IMR-90 (cell line): Measurements from ENCODE around the gene KCNH6. TPM values are rescaled to one million over a fixed set of nuclear protein-coding genes. Genes with fewer than 3 reads are reported as not detected.

Source experiments
- ATAC-seq: fragments of 200-7000 bp; cut with Tn5 transposase; 2 replicates; pipeline ENCODE4 v1.9.1; 2020; ENCODE audit warnings: low read depth, mild to moderate bottlenecking, moderate library complexity
- BruUV-seq: library from RNA; stranded (reverse); fragments of 400-500 nt; replicated peaks from 2 replicates; lab custom pipeline; 2021; lab: Mats Ljungman, UMichigan
- CTCF ChIA-PET: fragments of 300-600 bp; formaldehyde crosslinking; extraction: SDS; loops from one replicate; lab custom pipeline; 2021; ENCODE audit warnings: antibody characterized with exemption; lab: Yijun Ruan, JAX
- POLR2A ChIA-PET: fragments of 300-600 bp; sonication (Branson Sonifier 250); formaldehyde crosslinking; loops from one replicate; lab custom pipeline; 2022; ENCODE audit warnings: antibody characterized with exemption; ENCODE audit not compliant: unreplicated experiment; lab: Charles Lee
- DNase-seq: peaks from one replicate; pipeline ENCODE4 v3.0.0; 2013
- H2AFZ ChIP-seq: replicated peaks from 2 replicates; pipeline ENCODE3; 2013; ENCODE audit warnings: low read length, mild to moderate bottlenecking; ENCODE audit not compliant: poor library complexity
- H2AK5ac ChIP-seq: 2 replicates; pipeline ENCODE4 v1.6.1; 2013; ENCODE audit warnings: low read depth, low read length, inconsistent platforms
- H2AK9ac ChIP-seq: replicated peaks from 2 replicates; pipeline ENCODE3; 2013; ENCODE audit warnings: mild to moderate bottlenecking, low read depth, low read length, moderate library complexity; ENCODE audit not compliant: poor library complexity
- H2BK120ac ChIP-seq: 2 replicates; pipeline ENCODE4 v1.6.1; 2013; ENCODE audit warnings: low read depth, low read length, inconsistent platforms
- H2BK15ac ChIP-seq: 3 replicates; pipeline ENCODE4 v1.6.1; 2013; ENCODE audit warnings: low read depth, low read length, inconsistent platforms
- H2BK20ac ChIP-seq: 2 replicates; pipeline ENCODE4 v1.6.1; 2013; ENCODE audit warnings: low read depth, mild to moderate bottlenecking, inconsistent platforms, low read length, moderate library complexity
- H2BK5ac ChIP-seq: 2 replicates; pipeline ENCODE4 v1.6.1; 2013; ENCODE audit warnings: mild to moderate bottlenecking, low read depth, low read length, inconsistent platforms; ENCODE audit not compliant: poor library complexity, severe bottlenecking
- H3K14ac ChIP-seq: replicated peaks from 2 replicates; pipeline ENCODE4 v1.6.1; 2013; ENCODE audit warnings: low read depth, low read length, inconsistent platforms
- H3K18ac ChIP-seq: 2 replicates; pipeline ENCODE4 v1.6.1; 2013; ENCODE audit warnings: low read depth, low read length, control low read depth
- H3K23ac ChIP-seq: 2 replicates; pipeline ENCODE4 v1.6.1; 2013; ENCODE audit warnings: low read depth, low read length, inconsistent platforms
- H3K27ac ChIP-seq: 2 replicates; pipeline ENCODE4 v1.5.1; 2013; ENCODE audit warnings: mild to moderate bottlenecking, control low read depth, low read length; ENCODE audit not compliant: insufficient read depth
- H3K27me3 ChIP-seq: 2 replicates; pipeline ENCODE4 v1.6.1; 2013; ENCODE audit warnings: low read length; ENCODE audit not compliant: control insufficient read depth, insufficient read depth
- H3K36me3 ChIP-seq: 2 replicates; pipeline ENCODE4 v1.6.1; 2013; ENCODE audit warnings: low read length, mixed read lengths; ENCODE audit not compliant: control insufficient read depth, insufficient read depth
- H3K4ac ChIP-seq: 2 replicates; pipeline ENCODE4 v1.6.1; 2013; ENCODE audit warnings: low read depth, low read length, inconsistent platforms
- H3K4me1 ChIP-seq: 2 replicates; pipeline ENCODE4 v1.6.1; 2013; ENCODE audit warnings: low read length, mixed read lengths; ENCODE audit not compliant: control insufficient read depth, insufficient read depth
- H3K4me2 ChIP-seq: 2 replicates; pipeline ENCODE4 v1.6.1; 2013; ENCODE audit warnings: low read depth, mild to moderate bottlenecking, control low read depth, low read length, moderate library complexity
- H3K4me3 ChIP-seq: 2 replicates; pipeline ENCODE4 v1.5.1; 2013; ENCODE audit warnings: low read depth, mild to moderate bottlenecking, control low read depth, low read length, moderate library complexity; ENCODE audit not compliant: insufficient read depth
- H3K56ac ChIP-seq: 2 replicates; pipeline ENCODE4 v1.6.1; 2013; ENCODE audit warnings: low read length, inconsistent platforms; ENCODE audit not compliant: insufficient read depth; ENCODE audit errors: extremely low read depth
- H3K79me1 ChIP-seq, 2 experiments: 2 replicates each; pipeline ENCODE4 v1.6.1; 2013; ENCODE audit warnings: low read length in 2 of 2, inconsistent platforms in 1 of 2, low read depth in 1 of 2
- H3K9ac ChIP-seq: 2 replicates; pipeline ENCODE4 v1.6.1; 2013; ENCODE audit warnings: low read depth, low read length, control low read depth
- H3K9me1 ChIP-seq: 2 replicates; pipeline ENCODE4 v1.6.1; 2013; ENCODE audit warnings: low read length, inconsistent platforms; ENCODE audit not compliant: insufficient read depth
- H3K9me3 ChIP-seq: 2 replicates; pipeline ENCODE4 v1.6.1; 2013; ENCODE audit warnings: low read length; ENCODE audit not compliant: control insufficient read depth, insufficient read depth
- H4K20me1 ChIP-seq: 2 replicates; pipeline ENCODE4 v1.6.1; 2013; ENCODE audit warnings: low read length, inconsistent platforms; ENCODE audit not compliant: insufficient read depth
- H4K5ac ChIP-seq: 2 replicates; pipeline ENCODE4 v1.6.1; 2013; ENCODE audit warnings: mild to moderate bottlenecking, low read depth, low read length, control low read depth
- H4K8ac ChIP-seq, 2 experiments: 2 replicates each; pipeline ENCODE4 v1.6.1; 2013; ENCODE audit warnings: low read depth in 2 of 2, low read length in 2 of 2, control low read depth in 1 of 2, inconsistent platforms in 1 of 2
- H4K91ac ChIP-seq: 2 replicates; pipeline ENCODE4 v1.6.1; 2013; ENCODE audit warnings: low read depth, low read length, inconsistent platforms; ENCODE audit not compliant: insufficient read depth
- BHLHE40 ChIP-seq: fragments of 150-350 bp; IDR thresholded peaks from 2 replicates; pipeline ENCODE4 v1.6.1; 2016; ENCODE audit warnings: mild to moderate bottlenecking, low read depth, low read length
- CEBPB ChIP-seq: IDR thresholded peaks from 2 replicates; pipeline ENCODE4 v1.6.1; 2012; ENCODE audit warnings: low read depth, low read length, improper control_type of control experiment
- CHD1 ChIP-seq: IDR thresholded peaks from 2 replicates; pipeline ENCODE4 v1.6.1; 2012; ENCODE audit warnings: low read depth, low read length, improper control_type of control experiment
- CTCF ChIP-seq: conservative IDR thresholded peaks from 2 replicates; pipeline ENCODE4 v1.5.1; 2012; ENCODE audit warnings: mild to moderate bottlenecking, low read depth, low read length, improper control_type of control experiment
- ELK1 ChIP-seq: fragments of 150-350 bp; IDR thresholded peaks from 2 replicates; pipeline ENCODE4 v1.6.1; 2016; ENCODE audit warnings: low read depth, mild to moderate bottlenecking, low read length, moderate library complexity, borderline replicate concordance
- FOS ChIP-seq: fragments of 150-350 bp; IDR thresholded peaks from 2 replicates; pipeline ENCODE4 v1.6.1; 2016; ENCODE audit warnings: low read depth, low read length
- MAFK ChIP-seq: IDR thresholded peaks from 2 replicates; pipeline ENCODE4 v1.6.1; 2012; ENCODE audit warnings: low read depth, low read length, improper control_type of control experiment
- MAZ ChIP-seq: IDR thresholded peaks from 2 replicates; pipeline ENCODE4 v1.6.1; 2012; ENCODE audit warnings: low read depth, mild to moderate bottlenecking, low read length, improper control_type of control experiment, moderate library complexity, borderline replicate concordance
- MXI1 ChIP-seq: IDR thresholded peaks from 2 replicates; pipeline ENCODE4 v1.6.1; 2012; ENCODE audit warnings: low read depth, mild to moderate bottlenecking, low read length, moderate library complexity, borderline replicate concordance
- NFE2L2 ChIP-seq: fragments of 150-350 bp; IDR thresholded peaks from 2 replicates; pipeline ENCODE4 v1.6.1; 2016; ENCODE audit warnings: low read depth, mild to moderate bottlenecking, low read length
- POLR2A ChIP-seq: IDR thresholded peaks from 2 replicates; pipeline ENCODE4 v1.6.1; 2012; ENCODE audit warnings: mild to moderate bottlenecking, low read depth, low read length
- RAD21 ChIP-seq: IDR thresholded peaks from 2 replicates; pipeline ENCODE4 v1.6.1; 2012; ENCODE audit warnings: low read length, improper control_type of control experiment
- RCOR1 ChIP-seq: IDR thresholded peaks from 2 replicates; pipeline ENCODE4 v1.6.1; 2012; ENCODE audit warnings: mild to moderate bottlenecking, low read length, improper control_type of control experiment; ENCODE audit not compliant: insufficient replicate concordance
- RFX5 ChIP-seq: IDR thresholded peaks from 2 replicates; pipeline ENCODE4 v1.8.0; 2012; ENCODE audit warnings: low read depth, mild to moderate bottlenecking, low read length, moderate library complexity
- SMC3 ChIP-seq: fragments of 150-350 bp; IDR thresholded peaks from 2 replicates; pipeline ENCODE4 v1.6.1; 2016; ENCODE audit warnings: low read depth, mild to moderate bottlenecking, antibody characterized with exemption, low read length, moderate library complexity
- USF2 ChIP-seq: fragments of 150-350 bp; IDR thresholded peaks from 2 replicates; pipeline ENCODE4 v1.6.1; 2017; ENCODE audit warnings: mild to moderate bottlenecking, antibody characterized with exemption, low read length, low read depth
- WGBS, 2 experiments: methylation state at CpG; one replicate each; pipeline versions ENCODE4 v1.1.5 to v1.1.7; 2013; ENCODE audit warnings: missing lambda C conversion rate in 2 of 2; ENCODE audit not compliant: insufficient read length in 1 of 2; ENCODE audit errors: extremely low coverage in 2 of 2; 5-methylcytosine and 5-hydroxymethylcytosine counted together
- dilution Hi-C: fragments of 300-500 bp; cut with HindIII; formaldehyde crosslinking; loops from one replicate; pipeline ENCODE4 v1.14.3; 2018; ENCODE audit warnings: low sequenced_read_pairs; ENCODE audit not compliant: unreplicated experiment
- in situ Hi-C: fragments of 300-500 bp; cut with MboI; formaldehyde crosslinking; loops from 3 replicates; pipeline ENCODE4 v1.14.3; 2019; ENCODE audit warnings: low sequenced_read_pairs, inconsistent platforms, mixed read lengths
- intact Hi-C: fragments of 100-400 bp; cut with micrococcal nuclease; formaldehyde crosslinking; loops from 2 replicates; pipeline ENCODE4 v1.10.0; 2022
- polyA plus RNA-seq, 3 experiments: library from polyadenylated mRNA; depleted of rRNA; stranded (reverse); fragments of >200 nt; gene quantifications; 2 replicates each; pipeline ENCODE4 v1.2.3, GENCODE V29; 2012; ENCODE audit warnings: low replicate concordance in 1 of 3
- total RNA-seq: library from RNA; depleted of rRNA; stranded (reverse); fragments of >200 nt; gene quantifications from 2 replicates; pipeline ENCODE4 v1.2.3, GENCODE V29; 2012

KCNH6 gene
- total and polyA plus RNA-seq, 2 of the 4 experiments (the other 2 are of a cell fraction): 0.17 to 0.18 TPM

GRCh38 chr17:63505341-63505740, 17.8 kb upstream of the KCNH6 start:
- H2AFZ ChIP-seq: no peak overlapping the region
- ChIA-PET CTCF (interaction anchor here (1.0 kb wide), 1 partner anchor 39 kb away, joined by 3 read pairs; no protein-coding TSS in a partner anchor), POLR2A (no interaction called here)
- H3K79me1 ChIP-seq: no peaks in the 10 kb centered on the region
- no peak overlapping the region for H2AK5ac ChIP-seq
- no peak overlapping the region for H3K4me2 ChIP-seq
- no peak overlapping the region for H3K23ac ChIP-seq
- no peak for ATAC-seq
- DNase-seq: no peak
- dilution Hi-C loops: no loop called here
- in situ Hi-C loops: no loop called here
- no TSS peak for BruUV-seq
- H3K36me3 ChIP-seq: no peaks in the 10 kb centered on the region
- peaks cover 5% of the 10 kb centered on the region; the same call in 1 of the 2 replicates for H3K9me3 ChIP-seq
- TF ChIP-seq CHD1: no peak
- TF ChIP-seq CEBPB: no peak
- TF ChIP-seq CTCF: no peak
- TF ChIP-seq MAFK: no peak
- TF ChIP-seq NFE2L2: no peak
- TF ChIP-seq USF2: no peak
- no peak for TF ChIP-seq FOS
- TF ChIP-seq RFX5: no peak
- no peak for TF ChIP-seq RCOR1
- no peak for TF ChIP-seq ELK1
- TF ChIP-seq MXI1: no peak
- no peak for TF ChIP-seq POLR2A
- no peak for TF ChIP-seq SMC3
- no peak for TF ChIP-seq BHLHE40
- no peak for TF ChIP-seq MAZ
- no peak for TF ChIP-seq RAD21
- no peak overlapping the region for H3K4me3 ChIP-seq
- H3K9ac ChIP-seq: no peak overlapping the region
- H3K4me1 ChIP-seq: no peaks in the 10 kb centered on the region
- H3K56ac ChIP-seq: no peak overlapping the region
- H4K8ac ChIP-seq: no peak overlapping the region
- no peak overlapping the region for H2BK15ac ChIP-seq
- no peaks in the 10 kb centered on the region for H4K20me1 ChIP-seq
- no peak overlapping the region for H2BK5ac ChIP-seq
- H3K27ac ChIP-seq: no peak overlapping the region
- no peak overlapping the region for H2BK120ac ChIP-seq
- H3K9me1 ChIP-seq: peaks cover 5% of the 10 kb centered on the region; the same call in 1 of the 2 replicates
- H3K14ac ChIP-seq: no peak overlapping the region
- H4K5ac ChIP-seq: no peak overlapping the region
- H2BK20ac ChIP-seq: no peak overlapping the region
- no peak overlapping the region for H4K91ac ChIP-seq
- intact Hi-C loops: no loop called here
- H3K27me3 ChIP-seq: peaks cover 21% of the 10 kb centered on the region; the same call in 1 of the 2 replicates
- no CpG with 5 or more reads among the region's 9 CpGs for WGBS, 2 experiments
- H2AK9ac ChIP-seq: no peak overlapping the region
- H3K18ac ChIP-seq: no peak overlapping the region
- no peak overlapping the region for H3K4ac ChIP-seq
